HepG2 (cell line): ENCODE measurements around the gene DNM3. TPM values are rescaled to one million over a fixed set of nuclear protein-coding genes. Genes with fewer than 3 reads are reported as not detected.
A peak's percentile ranks its signal among the peaks of the same experiment; 100 is the strongest.

Experiments used
- ATAC-seq: fragments of 200-7000 bp; cut with Tn5 transposase; 3 replicates; pipeline ENCODE4 v1.9.1; 2020; ENCODE audit warnings: mild to moderate bottlenecking, moderate library complexity
- BruUV-seq: library from RNA; stranded (reverse); fragments of 400-500 nt; replicated peaks from 2 replicates; lab custom pipeline; 2021; lab: Mats Ljungman, UMichigan
- CTCF ChIA-PET: fragments of 300-600 bp; formaldehyde crosslinking; extraction: SDS; loops from one replicate; lab custom pipeline; 2021; ENCODE audit warnings: low total read pairs, inconsistent platforms, low intra/inter-chr PET ratio; lab: Yijun Ruan, JAX
- POLR2A ChIA-PET: fragments of 350-600 bp; sonication (Branson Sonifier 250); formaldehyde crosslinking; loops from one replicate; lab custom pipeline; 2020; ENCODE audit warnings: antibody characterized with exemption, inconsistent platforms; lab: Yijun Ruan, JAX
- DNase-seq: peaks from one replicate; pipeline ENCODE4 v3.0.0-alpha.2; 2015; ENCODE audit warnings: low spot score
- FAIRE-seq: peaks from 3 replicates; lab custom pipeline; 2011; peaks lifted over from hg19 to GRCh38; lab: Jason Lieb, UNC
- H2AFZ ChIP-seq: one replicate; pipeline ENCODE4 v1.6.1; 2011; ENCODE audit warnings: low read length, inconsistent platforms
- H3K27ac ChIP-seq: fragments of 300-600 bp; 3 replicates; pipeline ENCODE4 v1.8.0; 2011; ENCODE audit warnings: mixed run types, mild to moderate bottlenecking, mixed read lengths, low read length, inconsistent platforms; ENCODE audit not compliant: insufficient read depth; ENCODE audit errors: extremely low read length
- H3K27me3 ChIP-seq, 2 experiments: fragments of 200-600 bp in 1 of 2; 2 replicates in 1 of 2; 3 replicates in 1 of 2; pipeline versions ENCODE4 v1.6.0 to v1.8.0; 2011; ENCODE audit warnings: low read length in 2 of 2, mild to moderate bottlenecking in 2 of 2, moderate library complexity in 2 of 2, inconsistent platforms in 1 of 2; ENCODE audit not compliant: insufficient read depth in 2 of 2, control insufficient read depth in 1 of 2
- H3K36me3 ChIP-seq, 2 experiments: fragments of 200-600 bp in 1 of 2; replicated peaks in 1 of 2; 2 replicates in 1 of 2; 3 replicates in 1 of 2; pipeline versions ENCODE4 v1.5.1 to v1.8.0; 2011; ENCODE audit warnings: low read length in 2 of 2, inconsistent platforms in 1 of 2; ENCODE audit not compliant: insufficient read depth in 2 of 2, control insufficient read depth in 1 of 2
- H3K4me1 ChIP-seq: 2 replicates; pipeline ENCODE4 v1.5.1; 2012; ENCODE audit warnings: low read length, inconsistent platforms; ENCODE audit not compliant: insufficient read depth
- H3K4me2 ChIP-seq: 2 replicates; pipeline ENCODE4 v1.6.0; 2011; ENCODE audit warnings: low read depth, low read length, inconsistent platforms
- H3K4me3 ChIP-seq, 3 experiments: fragments of 200-600 bp in 1 of 3; sonication (generic), shearing (Covaris generic) in 1 of 3; replicated peaks in 1 of 3; 2 replicates each; pipeline ENCODE4 v1.5.1; 2011 to 2016; ENCODE audit warnings: low read length in 3 of 3, inconsistent platforms in 2 of 3, low read depth in 2 of 3, mild to moderate bottlenecking in 2 of 3, control low read depth in 1 of 3, mixed read lengths in 1 of 3; ENCODE audit not compliant: insufficient read depth in 1 of 3
- H3K79me2 ChIP-seq: one replicate; pipeline ENCODE4 v1.6.1; 2011; ENCODE audit warnings: low read length, inconsistent platforms; ENCODE audit not compliant: insufficient read depth
- H3K9ac ChIP-seq: 2 replicates; pipeline ENCODE4 v1.6.0; 2011; ENCODE audit warnings: mild to moderate bottlenecking, low read depth, low read length, inconsistent platforms; ENCODE audit not compliant: insufficient read depth
- H3K9me3 ChIP-seq: 2 replicates; pipeline ENCODE4 v1.5.1; 2012; ENCODE audit warnings: mild to moderate bottlenecking, low read length
- H4K20me1 ChIP-seq: 2 replicates; pipeline ENCODE4 v1.6.0; 2011; ENCODE audit warnings: inconsistent platforms, mild to moderate bottlenecking, low read length, moderate library complexity; ENCODE audit not compliant: insufficient read depth
- AKAP8 ChIP-seq: sonication (generic); formaldehyde crosslinking; IDR thresholded peaks from 2 replicates; pipeline ENCODE4 v1.5.1; 2020; ENCODE audit warnings: mild to moderate bottlenecking, missing genetic modification reagents
- HIVEP1 ChIP-seq: sonication (generic); formaldehyde crosslinking; IDR thresholded peaks from 2 replicates; pipeline ENCODE4 v1.4.0; 2020; ENCODE audit warnings: mild to moderate bottlenecking, missing genetic modification reagents
- HNF4G ChIP-seq, 2 experiments: sonication (generic) in 1 of 2; formaldehyde crosslinking in 1 of 2; IDR thresholded peaks; 2 replicates each; pipeline versions ENCODE4 v1.4.0 to v1.6.1; 2011 to 2020; ENCODE audit warnings: borderline replicate concordance in 2 of 2, low read depth in 2 of 2, mild to moderate bottlenecking in 2 of 2, low read length in 1 of 2, missing genetic modification reagents in 1 of 2, moderate library complexity in 1 of 2
- MAFK ChIP-seq, 2 experiments: IDR thresholded peaks in 1 of 2; conservative IDR thresholded peaks in 1 of 2; 2 replicates each; pipeline ENCODE4 v1.6.1; 2011; ENCODE audit warnings: improper control_type of control experiment in 2 of 2, low read length in 2 of 2
- RXRA ChIP-seq: sonication (generic); formaldehyde crosslinking; IDR thresholded peaks from 2 replicates; pipeline ENCODE4 v1.5.1; 2020; ENCODE audit warnings: missing genetic modification reagents
- YEATS4 ChIP-seq: sonication (generic); formaldehyde crosslinking; IDR thresholded peaks from 2 replicates; pipeline ENCODE4 v1.4.0; 2020; ENCODE audit warnings: missing genetic modification reagents, borderline replicate concordance
- ZNF10 ChIP-seq: sonication (generic); formaldehyde crosslinking; IDR thresholded peaks from 2 replicates; pipeline ENCODE4 v1.4.0; 2020; ENCODE audit warnings: mild to moderate bottlenecking, low read depth, missing genetic modification reagents, borderline replicate concordance
- ZNF138 ChIP-seq: sonication (generic); formaldehyde crosslinking; IDR thresholded peaks from 2 replicates; pipeline ENCODE4 v1.5.0; 2020; ENCODE audit warnings: mild to moderate bottlenecking, low read depth, missing genetic modification reagents
- ZNF367 ChIP-seq: sonication (generic); formaldehyde crosslinking; IDR thresholded peaks from 2 replicates; pipeline ENCODE4 v1.4.0; 2020; ENCODE audit warnings: missing genetic modification reagents, borderline replicate concordance
- ZNF607 ChIP-seq: sonication (generic); formaldehyde crosslinking; IDR thresholded peaks from 2 replicates; pipeline ENCODE4 v1.5.1; 2020; ENCODE audit warnings: missing genetic modification reagents, mild to moderate bottlenecking, borderline replicate concordance
- ZNF775 ChIP-seq: sonication (generic); formaldehyde crosslinking; IDR thresholded peaks from 2 replicates; pipeline ENCODE4 v1.4.0; 2020; ENCODE audit warnings: missing genetic modification reagents, mild to moderate bottlenecking, moderate library complexity, borderline replicate concordance
- WGBS: methylation state at CpG from one replicate; pipeline ENCODE4 v1.1.6; 2017; ENCODE audit warnings: low lambda C conversion rate; 5-methylcytosine and 5-hydroxymethylcytosine counted together
- in situ Hi-C: cut with HindIII; loops from 2 replicates; pipeline ENCODE4 v1.10.0; 2017; ENCODE audit warnings: low pct_unique_long_range_greater_than_20kb; ENCODE audit not compliant: extremely low pct_ligation_motif_present
- intact Hi-C: fragments of 100-400 bp; cut with micrococcal nuclease; formaldehyde crosslinking; loops from one replicate; pipeline ENCODE4 v1.10.0; 2022; ENCODE audit not compliant: unreplicated experiment
- polyA plus RNA-seq, 8 experiments: library from polyadenylated mRNA; depleted of rRNA in 3 of 8; stranded (reverse) in 7 of 8; unstranded in 1 of 8; fragments of >200 nt; fragmentation: Illumina TruSeq in 4 of 8; extraction: Trizol in 4 of 8; gene quantifications; 2 replicates each; pipeline versions ENCODE4 v1.2.1 to v1.2.3, GENCODE V29; 2011 to 2016; ENCODE audit warnings: low read depth in 4 of 8, missing spikeins in 1 of 8, mixed read lengths in 1 of 8; ENCODE audit not compliant: insufficient read depth in 1 of 8
- total RNA-seq, 5 experiments: library from RNA; depleted of rRNA; stranded (reverse); fragments of >200 nt; fragmentation: Illumina TruSeq; extraction: Trizol; gene quantifications; 2 replicates each; pipeline ENCODE4 v1.2.3, GENCODE V29; 2016; ENCODE audit warnings: low read depth in 1 of 5
- TF ChIP-seq, protein P1 (sequence below), 2 experiments: sonication (generic) in 1 of 2; formaldehyde crosslinking in 1 of 2; IDR thresholded peaks; 2 replicates each; pipeline versions ENCODE4 v1.4.0 to v1.6.1; 2016 to 2020; ENCODE audit warnings: borderline replicate concordance in 1 of 2, low read depth in 1 of 2, mild to moderate bottlenecking in 1 of 2, missing genetic modification reagents in 1 of 2
- TF ChIP-seq, protein P2 (sequence below): sonication (generic); formaldehyde crosslinking; IDR thresholded peaks from 2 replicates; pipeline ENCODE4 v1.4.0; 2020; ENCODE audit warnings: low read depth, missing genetic modification reagents

Gene DNM3
- total and polyA plus RNA-seq, 2 of the 13 experiments (the other 11 are each of a cell fraction or from before 2014, with no cell fraction given) = 0.05 TPM; not detected in 1

DNA sequence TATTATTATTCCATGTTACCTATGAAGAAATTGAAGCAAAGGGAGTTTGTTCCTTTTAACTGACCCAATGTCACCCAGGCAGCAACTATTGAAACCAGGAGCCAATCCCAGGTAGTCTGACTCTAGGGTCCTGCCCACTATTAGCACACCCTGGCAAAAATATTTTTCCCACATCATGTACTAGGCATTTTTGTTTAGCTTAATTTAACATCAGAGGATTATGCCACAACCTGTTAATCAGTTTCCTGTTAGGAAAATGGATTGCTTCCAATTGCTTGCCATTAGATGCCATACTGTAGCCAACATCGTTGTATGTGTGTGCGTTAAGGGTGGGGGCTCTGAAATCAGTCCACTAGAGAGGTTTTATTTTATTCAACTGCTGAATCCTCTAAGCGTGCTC, 281.1 kb downstream of the DNM3 start (continued):
- TF ChIP-seq, protein P1, sequence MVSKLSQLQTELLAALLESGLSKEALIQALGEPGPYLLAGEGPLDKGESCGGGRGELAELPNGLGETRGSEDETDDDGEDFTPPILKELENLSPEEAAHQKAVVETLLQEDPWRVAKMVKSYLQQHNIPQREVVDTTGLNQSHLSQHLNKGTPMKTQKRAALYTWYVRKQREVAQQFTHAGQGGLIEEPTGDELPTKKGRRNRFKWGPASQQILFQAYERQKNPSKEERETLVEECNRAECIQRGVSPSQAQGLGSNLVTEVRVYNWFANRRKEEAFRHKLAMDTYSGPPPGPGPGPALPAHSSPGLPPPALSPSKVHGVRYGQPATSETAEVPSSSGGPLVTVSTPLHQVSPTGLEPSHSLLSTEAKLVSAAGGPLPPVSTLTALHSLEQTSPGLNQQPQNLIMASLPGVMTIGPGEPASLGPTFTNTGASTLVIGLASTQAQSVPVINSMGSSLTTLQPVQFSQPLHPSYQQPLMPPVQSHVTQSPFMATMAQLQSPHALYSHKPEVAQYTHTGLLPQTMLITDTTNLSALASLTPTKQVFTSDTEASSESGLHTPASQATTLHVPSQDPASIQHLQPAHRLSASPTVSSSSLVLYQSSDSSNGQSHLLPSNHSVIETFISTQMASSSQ (IDR thresholded peaks at IDR 0.05; ENCODE audit: low read depth) = no peak
- TF ChIP-seq, protein P1 (CRISPR knock-in tag; IDR thresholded peaks at IDR 0.05; ENCODE audit: borderline replicate concordance) = no peak
- TF ChIP-seq YEATS4 (CRISPR knock-in tag) (no peak), ZNF138 (no peak), HIVEP1 (no peak), ZNF607 (CRISPR knock-in tag) (no peak), HNF4G (IDR thresholded peaks at IDR 0.05; ENCODE audit: borderline replicate concordance, low read depth, low read length) (no peak), HNF4G (CRISPR knock-in tag; IDR thresholded peaks at IDR 0.05; ENCODE audit: borderline replicate concordance, low read depth) (no peak), ZNF10 (no peak)
- TF ChIP-seq, all 625 proteins: peak for 0

- in situ Hi-C loops = no loop called here
- H4K20me1 ChIP-seq = no peaks in the 10 kb centered on the region
- no peaks in the 10 kb centered on the region for H3K4me1 ChIP-seq
- FAIRE-seq = no peak
- H3K79me2 ChIP-seq = no peaks in the 10 kb centered on the region
- H3K36me3 ChIP-seq = no peaks in the 10 kb centered on the region
- no peaks in the 10 kb centered on the region for H3K9me3 ChIP-seq
- ChIA-PET CTCF (no interaction called here), POLR2A (no interaction called here)
- no peak overlapping the region for H3K4me2 ChIP-seq
- H3K27ac ChIP-seq = no peak overlapping the region
- H3K27me3 ChIP-seq = no peaks in the 10 kb centered on the region
- WGBS = 0% methylated on average over 2 of the region's 2 CpGs
- no peak for DNase-seq
- ATAC-seq = no peak
- H2AFZ ChIP-seq = no peak overlapping the region
- BruUV-seq = no TSS peak
- intact Hi-C loops = no loop called here
- H3K9ac ChIP-seq = no peak overlapping the region
- no peak overlapping the region for H3K4me3 ChIP-seq
- TF ChIP-seq ZNF607 (CRISPR knock-in tag) (no peak), RXRA (no peak), ZNF775 (no peak), MAFK (conservative IDR thresholded peaks at IDR 0.05 in 1 of 2, IDR thresholded peaks at IDR 0.05 in 1 of 2; ENCODE audit: low read length in 2 of 2) (peak; percentile 88 to 95), AKAP8 (CRISPR knock-in tag) (no peak), ZNF367 (CRISPR knock-in tag) (no peak)
- TF ChIP-seq, protein P2, sequence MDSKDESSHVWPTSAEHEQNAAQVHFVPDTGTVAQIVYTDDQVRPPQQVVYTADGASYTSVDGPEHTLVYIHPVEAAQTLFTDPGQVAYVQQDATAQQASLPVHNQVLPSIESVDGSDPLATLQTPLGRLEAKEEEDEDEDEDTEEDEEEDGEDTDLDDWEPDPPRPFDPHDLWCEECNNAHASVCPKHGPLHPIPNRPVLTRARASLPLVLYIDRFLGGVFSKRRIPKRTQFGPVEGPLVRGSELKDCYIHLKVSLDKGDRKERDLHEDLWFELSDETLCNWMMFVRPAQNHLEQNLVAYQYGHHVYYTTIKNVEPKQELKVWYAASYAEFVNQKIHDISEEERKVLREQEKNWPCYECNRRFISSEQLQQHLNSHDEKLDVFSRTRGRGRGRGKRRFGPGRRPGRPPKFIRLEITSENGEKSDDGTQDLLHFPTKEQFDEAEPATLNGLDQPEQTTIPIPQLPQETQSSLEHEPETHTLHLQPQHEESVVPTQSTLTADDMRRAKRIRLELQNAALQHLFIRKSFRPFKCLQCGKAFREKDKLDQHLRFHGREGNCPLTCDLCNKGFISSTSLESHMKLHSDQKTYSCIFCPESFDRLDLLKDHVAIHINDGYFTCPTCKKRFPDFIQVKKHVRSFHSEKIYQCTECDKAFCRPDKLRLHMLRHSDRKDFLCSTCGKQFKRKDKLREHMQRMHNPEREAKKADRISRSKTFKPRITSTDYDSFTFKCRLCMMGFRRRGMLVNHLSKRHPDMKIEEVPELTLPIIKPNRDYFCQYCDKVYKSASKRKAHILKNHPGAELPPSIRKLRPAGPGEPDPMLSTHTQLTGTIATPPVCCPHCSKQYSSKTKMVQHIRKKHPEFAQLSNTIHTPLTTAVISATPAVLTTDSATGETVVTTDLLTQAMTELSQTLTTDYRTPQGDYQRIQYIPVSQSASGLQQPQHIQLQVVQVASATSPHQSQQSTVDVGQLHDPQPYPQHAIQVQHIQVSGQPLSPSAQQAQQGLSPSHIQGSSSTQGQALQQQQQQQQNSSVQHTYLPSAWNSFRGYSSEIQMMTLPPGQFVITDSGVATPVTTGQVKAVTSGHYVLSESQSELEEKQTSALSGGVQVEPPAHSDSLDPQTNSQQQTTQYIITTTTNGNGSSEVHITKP = no peak
Measured at GRCh38 chr1:172125250-172125649, 284.0 kb downstream of the DNM3 start.
